GM19455 (cell line): ENCODE measurements around the gene LSM2.

ENCODE experiments used
- ATAC-seq: cut with Tn5 transposase; IDR thresholded peaks from one replicate; pipeline ENCODE4 v1.9.1; 2021; ENCODE audit not compliant: unreplicated experiment

Gene LSM2

DNA sequence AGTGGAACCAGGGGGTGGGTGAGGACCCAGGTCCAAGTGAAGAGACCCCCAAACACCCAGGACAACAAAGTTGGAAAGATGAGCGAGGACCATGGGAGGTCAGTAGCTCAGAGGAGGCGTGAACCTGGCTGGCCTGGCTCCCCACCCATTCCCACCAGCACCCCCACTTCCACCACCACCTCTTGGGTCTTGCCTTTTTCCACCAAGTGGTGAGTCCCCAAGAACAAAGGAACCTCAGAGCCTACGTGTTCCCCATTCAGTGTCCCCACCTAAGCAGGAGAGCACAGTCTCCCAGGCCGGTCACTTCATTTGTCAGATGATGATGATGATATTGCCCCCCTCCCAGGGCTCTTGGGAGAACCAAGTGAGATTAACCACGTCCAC, 29.1 kb downstream of the LSM2 start:
- ATAC-seq: no peak

DNA sequence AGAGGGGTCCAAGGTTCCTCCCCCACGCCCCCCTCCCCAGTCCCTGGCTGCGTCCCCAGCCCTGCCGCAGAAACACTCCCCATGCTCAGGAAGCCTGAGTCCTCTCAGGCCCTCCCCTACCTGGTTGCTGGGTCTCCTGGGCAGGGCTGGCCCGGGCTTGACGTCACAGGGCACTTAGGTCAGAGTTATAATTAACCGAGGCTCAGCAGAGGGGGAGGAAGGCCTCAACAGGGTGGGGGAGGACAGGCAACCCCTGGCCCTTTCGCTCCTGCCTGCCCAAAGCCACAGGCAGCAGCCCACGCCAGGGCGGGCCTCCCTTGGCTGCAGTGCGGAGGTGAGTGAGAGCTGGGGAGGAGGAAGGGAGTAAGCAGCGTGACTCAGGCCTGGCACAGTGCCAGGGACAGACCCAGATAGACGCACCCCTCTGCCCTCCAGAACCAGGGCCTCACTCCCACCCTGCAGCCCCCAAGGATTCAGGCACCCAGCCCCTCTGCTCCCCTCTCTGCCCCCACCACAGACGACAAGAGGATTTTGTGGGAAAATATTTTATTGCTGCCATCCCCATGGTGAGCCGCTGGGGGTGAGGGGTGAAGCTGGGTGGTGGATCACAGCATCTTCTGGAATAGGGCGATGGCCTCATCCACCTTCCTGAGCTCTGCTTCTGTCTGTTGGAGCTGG, 29.6 kb downstream of the LSM2 start, which contains the start of gene VWA7:
Gene VWA7, minus strand, starts transcription at position 340 of the 678 bp plus-strand sequence. CDS start 549 bp downstream, outside the sequence.
- ATAC-seq: no peak

DNA sequence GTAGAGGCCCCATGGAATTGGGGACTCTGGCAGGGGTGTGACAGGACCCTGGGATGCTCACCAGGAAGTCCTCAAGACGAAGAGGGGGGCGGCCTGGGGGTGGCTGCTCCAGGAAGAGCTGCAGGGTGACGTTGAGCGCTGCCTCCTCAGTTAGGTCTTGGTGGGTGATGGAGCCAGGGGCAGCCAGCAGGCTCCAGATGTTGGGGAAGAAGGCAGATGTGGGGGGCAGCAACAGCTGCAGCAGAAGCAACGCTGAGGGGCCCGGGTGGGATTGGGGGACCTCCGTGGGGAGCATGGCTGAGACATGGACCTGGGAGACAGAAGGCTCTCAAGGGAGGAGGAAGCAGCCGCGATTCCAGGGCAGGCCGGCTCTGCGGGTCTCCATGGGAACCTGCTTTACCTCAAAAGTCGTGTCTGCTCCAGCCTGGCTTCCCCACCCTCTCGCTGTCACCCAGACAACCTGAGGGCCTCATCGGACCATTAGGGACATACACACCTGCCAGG, 30.2 kb downstream of the LSM2 start:
- no peak for ATAC-seq

DNA sequence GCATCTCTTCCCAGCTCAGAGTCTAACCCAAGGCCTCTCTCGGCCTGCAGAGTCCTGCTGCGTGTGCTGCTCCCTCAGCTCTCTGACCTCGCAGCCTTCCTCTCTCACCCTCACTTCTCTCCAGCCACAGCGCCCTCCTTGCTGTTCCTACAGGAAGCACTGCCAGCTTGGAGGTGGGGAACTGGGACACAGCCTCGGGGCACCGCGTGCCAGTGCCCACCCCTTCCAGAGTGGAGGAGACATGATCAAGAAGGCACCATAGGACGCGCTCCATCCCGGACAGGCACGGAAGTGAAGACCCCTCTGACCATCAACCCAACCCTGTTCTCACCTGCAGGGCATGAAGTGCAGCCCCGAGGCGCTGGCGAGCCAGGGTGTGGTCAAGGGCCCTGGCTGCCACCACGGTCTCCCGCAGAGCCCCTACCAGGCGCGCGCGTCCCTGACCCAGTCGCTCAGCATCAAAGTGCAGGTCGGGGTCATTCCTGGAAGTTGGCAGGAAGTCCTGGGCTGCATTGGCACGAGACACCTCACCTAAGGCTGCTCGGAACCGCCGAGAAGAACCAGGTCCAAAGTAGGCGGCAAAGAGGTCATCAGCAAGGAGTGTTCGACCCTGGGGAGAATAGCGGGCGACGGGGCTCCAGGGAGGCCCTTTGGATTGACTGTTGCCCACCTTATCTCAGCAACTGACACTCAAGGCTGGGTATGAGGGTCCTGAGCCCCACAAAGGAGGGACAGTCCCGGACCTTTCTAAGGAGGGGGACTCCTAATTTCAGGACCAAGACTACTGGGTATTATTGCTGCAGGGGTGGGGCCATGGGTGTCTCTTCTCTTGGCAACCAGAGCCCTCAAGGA, 30.9 kb downstream of the LSM2 start:
- ATAC-seq: no peak

DNA sequence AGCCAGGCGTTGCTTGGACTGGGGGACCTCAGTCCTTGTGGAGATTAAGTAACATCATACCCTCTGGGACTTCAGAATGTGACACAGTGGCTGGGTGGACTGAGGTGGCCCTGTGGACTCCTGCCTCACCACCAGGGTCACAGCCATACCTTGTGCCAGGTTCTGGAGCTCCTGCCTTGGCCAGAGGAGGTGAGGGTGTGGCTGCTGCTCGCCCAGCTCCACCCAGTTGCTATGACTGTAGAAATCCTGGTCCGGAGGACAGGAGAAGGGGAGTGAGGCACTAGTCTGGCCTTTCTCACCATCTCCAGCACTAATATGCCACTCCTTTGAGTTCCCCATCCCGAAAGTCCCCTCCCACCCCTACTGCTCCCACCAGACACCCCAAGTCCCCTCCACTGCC, 31.6 kb downstream of the LSM2 start:
- no peak for ATAC-seq

DNA sequence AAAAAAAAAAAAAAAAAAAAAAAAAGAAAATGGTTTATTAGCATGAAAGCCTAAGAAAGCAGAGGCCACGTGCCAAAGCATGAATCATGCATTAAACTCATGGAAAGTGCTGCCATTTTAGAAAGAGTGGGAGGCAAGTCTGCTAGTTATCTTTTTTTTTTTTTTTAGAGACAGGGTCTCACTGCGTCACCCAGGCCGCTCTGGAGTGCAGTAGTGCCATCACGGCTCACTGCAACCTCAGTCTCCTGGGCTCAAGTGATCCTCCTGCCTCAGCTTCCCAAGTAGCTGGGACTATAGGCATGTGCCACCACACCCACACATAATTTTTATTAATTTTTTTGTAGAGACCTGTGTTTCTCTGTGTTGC, 34.8 kb downstream of the LSM2 start:
- no peak for ATAC-seq

DNA sequence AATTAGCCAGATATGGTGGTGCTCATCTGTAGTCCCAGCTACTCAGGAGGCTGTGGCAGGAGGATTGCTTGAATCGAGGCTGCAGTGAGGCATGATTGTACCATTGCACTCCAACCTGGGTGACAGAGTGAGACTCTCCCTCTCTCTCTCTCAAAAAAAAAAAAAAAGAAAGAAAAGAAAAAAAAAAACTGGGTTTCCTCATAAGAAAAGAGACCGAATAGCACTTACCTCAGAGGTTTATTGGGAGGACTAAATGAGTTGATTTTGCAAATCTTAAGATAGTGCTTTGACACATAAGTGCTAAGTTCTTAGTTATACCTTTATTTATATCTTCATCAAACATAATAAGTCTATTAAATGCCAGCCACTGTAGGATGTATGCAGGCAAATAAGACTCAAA, 35.9 kb downstream of the LSM2 start:
- ATAC-seq: no peak

DNA sequence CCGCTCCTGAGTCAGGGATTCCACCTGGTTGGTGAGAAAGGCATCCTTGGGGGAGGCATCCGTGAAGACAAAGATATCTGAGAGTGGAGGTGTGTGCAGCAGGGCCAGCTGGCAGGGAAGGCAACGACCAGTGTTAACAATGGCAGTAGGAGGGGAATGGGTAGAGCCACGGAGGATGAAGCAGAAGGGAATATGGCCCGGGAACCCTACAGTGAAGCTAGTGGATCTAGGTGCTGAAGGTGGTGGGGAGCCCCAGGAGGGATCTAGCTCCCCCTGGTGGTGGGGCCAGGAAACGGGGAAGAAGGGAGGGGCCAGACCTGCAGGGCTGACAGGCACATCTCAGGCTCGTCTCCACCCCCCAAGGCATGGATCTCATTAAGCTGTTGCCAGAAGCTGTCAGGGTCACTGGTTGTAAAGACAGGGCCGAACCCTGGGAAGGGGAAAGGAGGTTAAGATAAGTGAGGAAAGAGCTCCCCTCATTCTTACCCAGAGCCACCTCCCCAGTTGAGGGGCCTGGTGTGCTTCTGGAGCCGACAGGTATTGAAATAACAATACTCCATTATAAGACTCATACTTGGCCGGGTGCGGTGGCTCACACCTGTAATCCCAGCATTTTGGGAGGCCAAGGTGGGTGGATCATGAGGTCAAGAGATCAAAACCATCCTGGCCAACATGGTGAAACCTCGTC, 36.9 kb downstream of the LSM2 start:
- ATAC-seq: no peak

DNA sequence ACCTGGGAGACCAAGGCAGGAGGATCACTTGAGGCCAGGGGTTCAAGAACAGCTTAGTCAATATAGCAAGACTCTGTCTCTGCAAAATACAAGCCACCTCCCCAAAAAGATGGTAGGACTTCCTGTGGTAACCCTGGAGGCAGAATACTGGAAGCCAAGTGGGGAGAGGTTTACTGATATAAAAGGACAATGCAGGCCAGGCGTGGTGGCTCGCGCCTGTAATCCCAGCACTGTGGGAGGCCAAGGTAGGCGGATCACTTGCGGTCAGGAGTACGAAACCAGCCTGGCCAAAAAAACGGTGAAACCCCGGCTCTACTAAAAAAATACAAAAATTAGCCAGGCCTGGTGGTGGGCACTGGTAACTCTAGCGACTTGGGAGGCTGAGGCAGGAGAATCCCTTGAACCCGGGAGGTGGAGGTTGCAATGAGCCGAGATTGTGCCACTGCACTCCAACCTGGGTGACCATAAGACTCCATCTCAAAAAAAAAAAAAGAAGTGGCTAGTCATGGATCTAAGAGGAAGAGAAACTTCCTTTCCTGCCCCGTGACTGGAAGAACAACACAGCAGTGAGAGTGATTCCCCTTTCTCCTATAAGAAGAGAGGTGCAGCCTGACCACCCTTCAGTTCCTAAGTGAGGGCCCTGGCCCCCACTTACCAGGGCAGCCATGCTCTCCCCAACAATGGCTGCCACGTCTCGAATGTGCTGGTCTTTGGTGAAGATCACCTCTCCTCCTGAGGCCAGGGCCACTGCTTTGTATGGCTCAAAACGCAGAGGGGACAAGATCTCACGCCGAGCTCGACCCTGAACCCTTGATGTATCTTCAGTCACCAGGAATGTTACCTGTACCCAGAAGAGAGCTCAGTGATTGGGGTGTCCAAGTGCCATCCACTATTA, 38.2 kb downstream of the LSM2 start:
- no peak for ATAC-seq

DNA sequence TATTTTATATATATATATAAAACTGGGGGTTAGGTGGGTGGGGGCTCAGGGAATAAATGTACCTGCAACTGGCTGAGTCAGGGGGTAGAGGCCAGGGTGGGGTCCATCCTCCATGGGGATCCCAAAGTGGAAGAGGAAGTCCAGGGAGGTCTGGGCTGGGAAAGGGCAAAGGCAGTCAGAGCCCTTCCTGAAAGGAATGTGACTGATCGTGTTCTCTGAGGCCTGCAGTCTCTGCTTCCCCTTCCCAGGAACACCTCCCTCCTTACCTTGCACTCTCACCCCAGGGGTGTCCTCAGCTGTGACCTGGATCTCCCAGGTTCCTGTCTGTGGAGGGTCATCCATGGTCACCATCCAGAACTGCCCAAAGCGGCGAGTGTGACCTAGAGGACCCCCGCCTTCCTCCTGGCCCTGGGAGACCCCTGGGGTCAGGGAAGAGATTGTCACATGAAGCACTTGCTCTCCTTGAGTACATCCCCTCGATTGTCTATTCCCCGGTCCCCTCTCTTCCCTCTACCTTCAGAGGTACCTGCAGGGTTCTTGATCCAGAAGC, 39.6 kb downstream of the LSM2 start:
- ATAC-seq: no peak

DNA sequence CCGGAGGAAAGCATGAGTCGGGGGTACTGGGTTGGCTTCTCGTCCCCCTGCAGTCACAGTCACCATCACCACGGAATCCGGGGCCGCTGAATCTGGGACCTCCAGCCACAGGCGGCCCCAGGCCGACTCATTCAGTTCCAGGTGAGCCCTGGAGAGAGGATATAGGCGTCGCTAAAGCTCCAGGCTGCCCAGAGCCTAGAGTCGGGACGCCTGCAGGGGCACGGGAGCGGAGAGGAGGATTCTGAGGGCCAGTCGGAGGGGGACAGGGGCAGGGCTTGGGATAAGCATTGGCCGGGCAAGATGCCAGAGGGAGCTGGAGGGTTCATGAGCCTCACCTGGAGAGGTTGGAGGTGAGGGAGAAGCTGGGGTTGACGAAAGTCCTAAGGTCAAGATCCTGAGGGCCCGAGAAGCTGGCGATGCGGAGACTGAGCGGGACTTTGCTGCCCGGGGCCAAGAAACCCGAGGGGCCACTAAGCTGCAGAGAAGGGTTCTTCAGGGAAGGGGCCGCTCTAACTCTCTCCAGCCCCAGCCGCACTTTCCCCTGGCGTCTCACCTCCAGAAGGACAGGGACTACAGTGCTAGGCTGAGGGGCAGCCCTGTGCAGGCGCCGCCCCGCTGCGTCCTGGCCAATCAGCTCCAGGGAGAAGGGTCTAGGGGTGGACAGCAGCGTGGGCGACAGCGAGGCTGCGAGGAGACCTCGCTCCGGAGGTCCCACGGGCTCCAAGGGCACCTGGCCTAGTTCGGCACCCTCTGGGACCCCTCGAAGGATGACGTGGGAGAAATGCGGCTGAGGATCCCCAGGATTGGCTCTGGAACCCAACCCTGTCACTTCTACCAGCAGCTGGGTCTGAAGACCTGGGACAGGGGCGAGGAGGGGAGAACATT, 40.6 kb downstream of the LSM2 start:
- no peak for ATAC-seq

DNA sequence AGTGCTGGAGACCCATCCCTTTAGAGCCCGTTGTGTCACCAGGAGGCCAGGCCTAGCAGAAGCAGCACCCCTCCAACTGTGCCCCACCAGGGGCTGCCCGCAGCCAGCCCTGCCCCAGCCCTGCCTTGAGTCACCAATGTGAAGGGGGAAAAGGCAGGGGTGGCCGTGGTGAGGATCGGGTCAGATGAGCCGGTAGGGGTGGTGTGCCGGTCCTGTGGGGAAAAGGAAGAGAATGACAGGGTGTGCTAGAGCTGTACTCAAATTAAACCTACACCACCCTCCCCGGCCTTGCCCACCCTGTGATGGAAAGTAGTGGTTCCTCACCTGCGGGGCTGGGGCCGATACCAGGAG, 41.2 kb downstream of the LSM2 start:
- no peak for ATAC-seq

DNA sequence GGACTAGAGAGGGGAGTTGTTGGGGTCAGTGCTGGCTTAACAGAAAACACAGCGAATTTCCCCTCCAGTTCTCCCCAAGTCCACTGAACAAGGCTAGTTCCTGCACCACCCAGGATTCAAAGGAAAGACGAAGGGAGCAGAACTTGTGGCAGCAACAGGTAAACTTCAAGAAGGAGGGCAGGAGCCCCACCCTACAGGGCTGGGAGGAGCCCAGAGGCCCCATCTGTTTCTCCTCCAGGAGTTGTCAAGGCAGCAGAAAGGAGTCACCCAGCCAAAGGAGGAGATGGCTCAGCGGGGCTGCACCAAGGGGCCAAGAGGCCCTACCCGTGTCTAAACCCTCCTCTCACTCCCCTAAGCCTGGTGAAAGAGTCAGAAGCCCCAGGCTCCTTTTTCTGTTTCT, 42.6 kb downstream of the LSM2 start:
- no peak for ATAC-seq

DNA sequence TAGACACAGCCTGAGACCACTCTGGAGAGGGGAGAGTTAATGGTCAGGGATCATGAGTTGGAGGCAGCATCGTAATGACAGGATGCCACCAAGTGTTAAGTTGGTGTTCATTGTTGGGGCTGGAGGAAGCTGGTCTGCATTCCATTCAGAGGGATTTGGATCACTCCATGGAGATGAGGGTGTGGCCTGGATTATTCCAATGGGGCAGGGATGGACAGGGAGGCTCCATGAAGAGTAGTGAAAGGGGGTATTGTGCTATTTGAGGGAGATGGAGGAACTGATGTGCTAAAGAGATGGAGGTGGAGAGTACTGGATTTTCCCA, 43.2 kb downstream of the LSM2 start:
- no peak for ATAC-seq

DNA sequence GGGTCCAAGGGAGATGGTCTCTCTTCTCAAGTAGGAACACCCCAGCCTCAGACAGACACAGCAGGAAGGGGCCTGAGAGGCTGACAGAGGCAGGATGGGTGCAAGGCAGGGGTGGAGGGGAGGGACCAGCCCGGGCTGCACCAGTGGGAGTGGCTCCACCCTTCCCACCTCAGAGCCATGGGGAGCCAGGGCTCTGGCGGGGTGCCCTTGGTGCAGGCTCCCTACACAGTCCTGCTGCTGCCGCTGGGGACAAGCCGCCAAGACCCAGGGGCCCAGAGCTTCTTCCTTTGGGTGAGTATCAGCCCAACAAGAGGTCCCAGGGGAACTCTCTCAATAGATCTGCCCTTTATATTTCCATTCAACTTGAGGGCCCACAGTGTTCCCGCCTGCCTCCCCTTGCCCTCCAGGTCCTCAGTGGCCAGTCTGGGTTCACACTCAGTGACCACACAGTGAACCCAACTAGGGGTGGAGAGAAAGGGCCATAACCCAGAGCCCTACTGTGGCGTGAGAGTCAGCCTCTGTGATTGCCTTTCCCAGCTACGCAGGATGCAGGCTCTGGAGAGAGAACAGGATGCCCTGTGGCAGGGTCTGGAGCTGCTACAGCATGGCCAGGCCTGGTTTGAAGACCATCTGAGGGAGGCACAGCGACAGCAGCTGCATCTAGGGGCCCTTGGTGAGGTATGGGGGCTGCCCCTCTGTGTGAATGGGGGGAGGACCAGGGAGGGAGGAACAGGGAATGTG, 43.7 kb downstream of the LSM2 start:
- no peak for ATAC-seq

DNA sequence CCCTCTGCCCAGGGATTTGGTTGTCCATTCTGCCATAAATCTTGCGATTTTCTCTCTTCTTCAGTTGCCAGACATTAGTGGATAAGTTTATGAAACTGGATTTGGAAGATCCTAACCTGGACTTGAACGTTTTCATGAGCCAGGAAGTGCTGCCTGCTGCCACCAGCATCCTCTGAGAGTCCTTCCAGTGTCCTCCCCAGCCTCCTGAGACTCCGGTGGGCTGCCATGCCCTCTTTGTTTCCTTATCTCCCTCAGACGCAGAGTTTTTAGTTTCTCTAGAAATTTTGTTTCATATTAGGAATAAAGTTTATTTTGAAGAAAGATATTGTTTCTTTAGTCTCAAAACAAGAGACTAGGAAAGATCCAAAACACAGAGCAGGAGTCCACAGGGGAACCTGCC, 44.4 kb downstream of the LSM2 start, which contains the start of gene SAPCD1:
Gene SAPCD1, plus strand, starts transcription at position 301 of the 400 bp plus-strand sequence. CDS start 399 bp downstream, outside the sequence.
- ATAC-seq: no peak

DNA sequence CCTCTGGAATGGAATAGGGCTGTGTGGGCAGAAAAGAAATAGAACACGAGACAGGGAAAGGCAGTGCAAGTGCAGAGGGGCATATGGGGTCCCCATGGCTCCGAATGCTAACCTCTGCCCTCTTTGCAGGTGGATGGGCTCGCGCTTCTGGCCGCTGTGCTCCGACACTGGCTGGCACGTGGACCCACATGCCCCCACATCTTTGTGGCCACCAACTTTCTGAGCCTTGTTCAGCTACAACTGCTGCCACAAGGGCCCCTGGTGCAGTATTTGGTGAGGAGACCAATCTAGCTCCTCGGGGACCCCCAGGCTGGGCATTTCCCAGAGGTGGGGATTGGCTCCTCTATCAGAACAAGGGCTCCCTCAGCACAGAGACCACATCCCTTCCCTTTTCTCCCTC, 45.4 kb downstream of the LSM2 start:
- ATAC-seq: no peak

DNA sequence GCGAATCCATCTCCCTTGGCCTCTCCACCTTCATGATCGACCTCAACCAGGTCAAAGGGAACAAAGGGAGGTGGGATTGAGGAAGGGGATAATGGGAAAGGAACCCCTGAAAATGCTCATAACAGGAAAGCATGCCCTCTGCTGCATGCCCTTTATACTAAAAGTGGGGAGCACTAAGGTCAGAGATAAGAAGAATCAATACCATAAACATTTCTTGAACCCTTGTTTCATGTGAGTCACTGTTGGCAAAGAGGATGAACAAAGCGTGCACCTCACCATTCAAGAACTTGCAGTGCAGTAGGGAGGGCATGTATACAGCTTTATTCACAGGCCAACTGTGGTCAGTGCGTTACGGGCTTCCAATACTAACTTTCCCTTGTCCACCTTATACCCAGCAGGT, 46.0 kb downstream of the LSM2 start:
- no peak for ATAC-seq

DNA sequence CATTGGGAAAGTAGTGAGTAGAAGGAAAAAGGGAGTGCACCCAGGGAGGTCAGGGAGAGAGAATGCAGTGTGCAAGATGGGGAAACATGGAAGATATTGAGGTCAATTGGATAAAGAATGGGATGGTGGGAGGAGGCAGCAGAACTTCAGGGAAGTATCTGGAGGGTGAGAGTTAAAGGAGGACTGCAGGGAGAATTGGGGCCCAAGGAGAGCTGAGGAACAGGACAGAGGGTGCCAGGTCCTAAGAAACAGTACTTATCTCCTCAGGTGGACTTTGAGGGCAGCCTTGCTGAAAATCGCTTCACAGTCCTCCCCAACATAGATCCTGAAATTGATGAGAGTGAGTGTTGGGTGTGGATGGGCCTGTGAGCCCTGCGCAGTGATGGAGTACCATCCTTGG, 48.5 kb downstream of the LSM2 start:
- no peak for ATAC-seq
